K562 (cell line): ENCODE measurements around the gene KMT2D. TPM values are rescaled to one million over a fixed set of nuclear protein-coding genes. Genes with fewer than 3 reads are reported as not detected.

Experiments used
- CHD1 ChIP-seq: fragments of 200-600 bp; sonication (generic); IDR thresholded peaks from one replicate; pipeline ENCODE4 v1.6.1; 2012; ENCODE audit warnings: mild to moderate bottlenecking, moderate library complexity, low read length, inconsistent platforms
- CHD2 ChIP-seq: IDR thresholded peaks from 2 replicates; pipeline ENCODE4 v1.6.1; 2011; ENCODE audit warnings: low read depth, low read length
- EP400 ChIP-seq: fragments of 450-650 bp; IDR thresholded peaks from 2 replicates; pipeline ENCODE4 v1.6.1; 2017; ENCODE audit warnings: antibody characterized with exemption, mild to moderate bottlenecking, moderate library complexity
- HDAC3 ChIP-seq: fragments of 450-650 bp; IDR thresholded peaks from 2 replicates; pipeline ENCODE4 v1.6.1; 2018; ENCODE audit warnings: borderline replicate concordance, mild to moderate bottlenecking, moderate library complexity; ENCODE audit not compliant: partially characterized antibody
- HDAC8 ChIP-seq: fragments of 450-650 bp; IDR thresholded peaks from 2 replicates; pipeline ENCODE4 v1.6.1; 2016; ENCODE audit warnings: mild to moderate bottlenecking, missing genetic modification characterization, moderate library complexity, missing compliant biosample characterization
- IRF1 ChIP-seq: sonication (generic); formaldehyde crosslinking; IDR thresholded peaks from 2 replicates; pipeline ENCODE4 v1.8.0; 2022; ENCODE audit warnings: missing genetic modification reagents, mild to moderate bottlenecking, borderline replicate concordance
- NONO ChIP-seq, 2 experiments: fragments of 200-400 bp in 1 of 2; fragments of 450-650 bp in 1 of 2; formaldehyde crosslinking in 1 of 2; IDR thresholded peaks; 2 replicates each; pipeline ENCODE4 v1.6.1; 2017; ENCODE audit warnings: low read depth in 2 of 2, mild to moderate bottlenecking in 2 of 2, moderate library complexity in 2 of 2, low read length in 1 of 2
- POLR3A ChIP-seq: IDR thresholded peaks from 2 replicates; pipeline ENCODE4 v1.6.1; 2011; ENCODE audit warnings: borderline replicate concordance, mild to moderate bottlenecking, moderate library complexity; ENCODE audit not compliant: insufficient read length, insufficient read depth; ENCODE audit errors: extremely low read depth
- PURB ChIP-seq: sonication (generic); formaldehyde crosslinking; IDR thresholded peaks from 2 replicates; pipeline ENCODE4 v1.9.0; 2021; ENCODE audit warnings: low read depth, mild to moderate bottlenecking, missing genetic modification reagents
- SMAD1 ChIP-seq: fragments of 150-350 bp; IDR thresholded peaks from 2 replicates; pipeline ENCODE4 v1.6.1; 2014; ENCODE audit warnings: low read length, low read depth; ENCODE audit not compliant: partially characterized antibody
- SPI1 ChIP-seq: IDR thresholded peaks from 2 replicates; pipeline ENCODE4 v1.6.1; 2011; ENCODE audit warnings: low read depth, low read length, control low read depth, borderline replicate concordance
- TAL1 ChIP-seq: fragments of 450-650 bp; IDR thresholded peaks from 2 replicates; pipeline ENCODE4 v1.6.1; 2016; ENCODE audit warnings: mild to moderate bottlenecking
- THRAP3 ChIP-seq: fragments of 450-650 bp; IDR thresholded peaks from 2 replicates; pipeline ENCODE4 v1.6.1; 2016; ENCODE audit warnings: mild to moderate bottlenecking, inconsistent platforms, borderline replicate concordance
- YY1 ChIP-seq, 3 experiments: IDR thresholded peaks; 2 replicates each; pipeline ENCODE4 v1.6.1; 2011; ENCODE audit warnings: low read length in 2 of 3, mild to moderate bottlenecking in 2 of 3, moderate library complexity in 2 of 3, borderline replicate concordance in 1 of 3, control low read depth in 1 of 3, low read depth in 1 of 3; ENCODE audit not compliant: insufficient read depth in 3 of 3, insufficient replicate concordance in 2 of 3, control insufficient read depth in 1 of 3, insufficient read length in 1 of 3; ENCODE audit errors: extremely low read depth in 1 of 3
- ZBTB1 ChIP-seq: sonication (generic); formaldehyde crosslinking; IDR thresholded peaks from 2 replicates; pipeline ENCODE4 v1.8.1; 2023; ENCODE audit warnings: missing genetic modification reagents, low read depth, mild to moderate bottlenecking, borderline replicate concordance
- ZNF12 ChIP-seq: sonication (generic); formaldehyde crosslinking; IDR thresholded peaks from 2 replicates; pipeline ENCODE4 v1.4.0; 2020; ENCODE audit warnings: mild to moderate bottlenecking, missing genetic modification reagents
- ZNF280A ChIP-seq: fragments of 450-650 bp; IDR thresholded peaks from 2 replicates; pipeline ENCODE4 v1.6.1; 2018; ENCODE audit warnings: mild to moderate bottlenecking, low read depth; ENCODE audit not compliant: partially characterized antibody
- ZNF41 ChIP-seq: fragments of 250-450 bp; sonication (Bioruptor Pico); conservative IDR thresholded peaks from 2 replicates; pipeline ENCODE4 v1.4.0; 2020; ENCODE audit warnings: mild to moderate bottlenecking
- ZNF507 ChIP-seq: conservative IDR thresholded peaks from 2 replicates; pipeline ENCODE4 v1.6.1; 2017; ENCODE audit warnings: missing genetic modification characterization, missing compliant biosample characterization
- ZNF77 ChIP-seq: fragments of 250-450 bp; sonication (Bioruptor Pico); IDR thresholded peaks from 2 replicates; pipeline ENCODE4 v1.5.0; 2020
- polyA plus RNA-seq, 8 experiments: library from polyadenylated mRNA; depleted of rRNA in 4 of 8; stranded (reverse) in 5 of 8; unstranded in 3 of 8; fragments of >200 nt; fragmentation: Nextera tagmentation in 2 of 8; fragmentation: Illumina TruSeq in 1 of 8; extraction: Ambion mirVana in 2 of 8; extraction: Trizol in 1 of 8; gene quantifications; 2 replicates each; pipeline versions ENCODE4 v1.2.1 to v1.2.3, GENCODE V29; 2011 to 2014; ENCODE audit warnings: inconsistent platforms in 1 of 8, missing spikeins in 1 of 8
- total RNA-seq, 7 experiments: library from RNA; depleted of rRNA in 6 of 7; stranded (reverse); fragments of >200 nt in 6 of 7; fragmentation: Illumina TruSeq in 2 of 7; extraction: Trizol in 2 of 7; gene quantifications; 2 replicates each; pipeline versions ENCODE4 v1.2.1 to v1.2.3, GENCODE V29; 2011 to 2021; ENCODE audit warnings: low replicate concordance in 1 of 7
- TF ChIP-seq, protein P1 (sequence below): fragments of 450-650 bp; IDR thresholded peaks from 2 replicates; pipeline ENCODE4 v1.6.1; 2017; ENCODE audit warnings: antibody characterized with exemption, mild to moderate bottlenecking

KMT2D gene
- total and polyA plus RNA-seq, 9 of the 15 experiments (the other 6 are each of a cell fraction or from before 2014, with no cell fraction given) = 0.22 to 93.7 (median 13.7) TPM

DNA sequence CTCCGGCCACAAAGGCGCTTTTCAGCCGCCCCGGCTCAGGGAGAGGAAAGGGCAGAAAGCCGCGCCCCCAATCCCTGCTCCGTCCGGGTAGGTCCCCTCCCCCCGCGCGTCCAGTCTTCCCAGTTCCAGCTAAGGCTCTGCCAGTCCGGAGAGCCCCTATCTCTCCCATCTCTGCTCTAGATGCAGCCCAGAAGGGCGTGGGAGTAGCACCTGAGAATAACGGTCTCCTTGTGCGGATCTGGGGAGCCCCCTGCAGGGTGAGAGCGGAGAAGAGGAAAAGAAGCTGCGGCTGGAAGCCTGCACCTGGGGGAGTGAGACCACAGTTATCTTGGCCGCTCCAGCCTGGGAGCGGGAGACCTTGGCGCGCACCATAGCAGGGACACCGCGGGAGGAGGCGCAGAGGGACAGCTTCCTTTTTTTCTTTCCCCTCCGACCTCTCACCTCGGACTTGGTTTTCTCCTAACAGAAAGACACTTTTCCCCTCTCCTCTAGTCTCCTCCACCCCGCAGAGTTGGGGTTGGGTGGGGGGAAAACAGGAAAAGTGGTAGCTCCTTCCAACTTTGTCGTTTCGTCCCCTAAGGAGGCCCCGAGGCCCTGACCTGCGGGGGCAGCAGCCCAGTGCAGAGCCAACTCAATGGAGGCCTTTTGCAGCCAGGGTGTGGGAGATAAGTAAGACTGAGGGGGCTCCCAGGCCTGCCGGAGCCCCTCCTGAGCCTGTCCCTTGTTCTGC is 31.7 kb upstream of the KMT2D start (continued):
- TF ChIP-seq IRF1 (CRISPR knock-in tag) (no peak), SMAD1 (peak; percentile 37), ZNF507 (tag) (no peak), ZBTB1 (CRISPR knock-in tag) (peak; percentile 96), ZNF41 (peak; percentile 21; the same call in 1 of the 2 replicates), POLR3A (no peak), EP400 (peak; percentile 85), CHD2 (peak; percentile 55; the same call in 1 of the 2 replicates), HDAC3 (peak; percentile 86), CHD1 (peak; percentile 60), YY1 (IDR thresholded peaks at IDR 0.05; ENCODE audit: borderline replicate concordance in 1 of 3, control insufficient read depth in 1 of 3, extremely low read depth in 1 of 3, insufficient read depth in 3 of 3, insufficient read length in 1 of 3, insufficient replicate concordance in 2 of 3, low read depth in 1 of 3, low read length in 2 of 3) (peak in 2 of 3 experiments; percentile 6 to 28), NONO (IDR thresholded peaks at IDR 0.05; ENCODE audit: low read depth in 2 of 2, low read length in 1 of 2) (peak in 1 of 2 experiments; percentile 96; a peak in 2 of 4 replicates), PURB (CRISPR knock-in tag) (no peak), ZNF280A (no peak), ZNF77 (no peak), HDAC8 (no peak), TAL1 (peak; percentile 87), ZNF12 (0 out of 2 replicates have a peak, but pooled peaks have one; percentile 61), SPI1 (peak; percentile 18; the same call in 1 of the 2 replicates), THRAP3 (no peak)
- TF ChIP-seq, protein P1, sequence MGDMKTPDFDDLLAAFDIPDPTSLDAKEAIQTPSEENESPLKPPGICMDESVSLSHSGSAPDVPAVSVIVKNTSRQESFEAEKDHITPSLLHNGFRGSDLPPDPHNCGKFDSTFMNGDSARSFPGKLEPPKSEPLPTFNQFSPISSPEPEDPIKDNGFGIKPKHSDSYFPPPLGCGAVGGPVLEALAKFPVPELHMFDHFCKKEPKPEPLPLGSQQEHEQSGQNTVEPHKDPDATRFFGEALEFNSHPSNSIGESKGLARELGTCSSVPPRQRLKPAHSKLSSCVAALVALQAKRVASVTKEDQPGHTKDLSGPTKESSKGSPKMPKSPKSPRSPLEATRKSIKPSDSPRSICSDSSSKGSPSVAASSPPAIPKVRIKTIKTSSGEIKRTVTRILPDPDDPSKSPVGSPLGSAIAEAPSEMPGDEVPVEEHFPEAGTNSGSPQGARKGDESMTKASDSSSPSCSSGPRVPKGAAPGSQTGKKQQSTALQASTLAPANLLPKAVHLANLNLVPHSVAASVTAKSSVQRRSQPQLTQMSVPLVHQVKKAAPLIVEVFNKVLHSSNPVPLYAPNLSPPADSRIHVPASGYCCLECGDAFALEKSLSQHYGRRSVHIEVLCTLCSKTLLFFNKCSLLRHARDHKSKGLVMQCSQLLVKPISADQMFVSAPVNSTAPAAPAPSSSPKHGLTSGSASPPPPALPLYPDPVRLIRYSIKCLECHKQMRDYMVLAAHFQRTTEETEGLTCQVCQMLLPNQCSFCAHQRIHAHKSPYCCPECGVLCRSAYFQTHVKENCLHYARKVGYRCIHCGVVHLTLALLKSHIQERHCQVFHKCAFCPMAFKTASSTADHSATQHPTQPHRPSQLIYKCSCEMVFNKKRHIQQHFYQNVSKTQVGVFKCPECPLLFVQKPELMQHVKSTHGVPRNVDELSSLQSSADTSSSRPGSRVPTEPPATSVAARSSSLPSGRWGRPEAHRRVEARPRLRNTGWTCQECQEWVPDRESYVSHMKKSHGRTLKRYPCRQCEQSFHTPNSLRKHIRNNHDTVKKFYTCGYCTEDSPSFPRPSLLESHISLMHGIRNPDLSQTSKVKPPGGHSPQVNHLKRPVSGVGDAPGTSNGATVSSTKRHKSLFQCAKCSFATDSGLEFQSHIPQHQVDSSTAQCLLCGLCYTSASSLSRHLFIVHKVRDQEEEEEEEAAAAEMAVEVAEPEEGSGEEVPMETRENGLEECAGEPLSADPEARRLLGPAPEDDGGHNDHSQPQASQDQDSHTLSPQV = peak; percentile 72
